ENCODE data around the gene DCST2.

The DCST2 gene

GRCh38 chr1:155015527-155016230 lies 17.9 kb downstream of the DCST2 start:
- H3K4me3 ChIP-seq (ENCODE audit: control insufficient read depth, low read depth, low read length) = no peak overlapping the region
- TF ChIP-seq CTCF (IDR thresholded peaks at IDR 0.05; ENCODE audit: control insufficient read depth, insufficient read depth, low read depth, low read length, missing control alignments) = no peak
- no peak for DNase-seq (ENCODE audit: low read depth)

DNA sequence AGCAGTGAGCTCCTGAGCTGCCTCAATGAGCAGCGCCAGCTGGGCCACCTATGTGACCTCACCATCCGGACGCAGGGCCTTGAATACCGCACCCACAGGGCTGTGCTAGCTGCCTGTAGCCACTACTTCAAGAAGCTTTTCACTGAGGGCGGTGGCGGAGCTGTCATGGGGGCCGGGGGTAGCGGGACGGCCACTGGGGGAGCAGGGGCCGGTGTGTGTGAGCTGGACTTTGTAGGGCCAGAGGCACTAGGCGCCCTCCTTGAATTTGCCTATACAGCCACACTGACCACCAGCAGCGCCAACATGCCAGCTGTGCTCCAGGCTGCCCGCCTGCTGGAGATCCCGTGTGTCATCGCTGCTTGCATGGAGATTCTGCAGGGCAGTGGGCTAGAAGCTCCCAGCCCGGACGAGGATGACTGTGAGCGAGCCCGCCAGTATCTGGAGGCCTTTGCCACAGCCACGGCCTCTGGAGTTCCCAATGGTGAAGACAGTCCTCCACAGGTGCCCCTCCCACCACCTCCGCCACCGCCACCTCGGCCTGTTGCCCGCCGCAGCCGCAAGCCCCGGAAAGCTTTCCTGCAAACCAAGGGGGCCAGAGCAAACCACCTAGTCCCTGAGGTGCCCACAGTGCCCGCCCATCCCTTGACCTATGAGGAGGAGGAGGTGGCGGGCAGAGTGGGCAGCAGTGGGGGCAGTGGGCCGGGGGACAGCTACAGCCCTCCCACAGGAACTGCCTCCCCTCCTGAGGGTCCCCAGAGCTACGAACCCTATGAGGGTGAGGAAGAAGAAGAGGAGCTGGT lies 18.7 kb downstream of the DCST2 start:
- no peak for DNase-seq (ENCODE audit: low read depth)
- H3K4me3 ChIP-seq (ENCODE audit: control insufficient read depth, low read depth, low read length) = no peak overlapping the region
- no peak for TF ChIP-seq CTCF (IDR thresholded peaks at IDR 0.05; ENCODE audit: control insufficient read depth, insufficient read depth, low read depth, low read length, missing control alignments)

- TF ChIP-seq CTCF (IDR thresholded peaks at IDR 0.05; ENCODE audit: control insufficient read depth, insufficient read depth, low read depth, low read length, missing control alignments) = no peak
- DNase-seq (ENCODE audit: low read depth) = no peak
- H3K4me3 ChIP-seq (ENCODE audit: control insufficient read depth, low read depth, low read length) = no peak overlapping the region
Measured at GRCh38 chr1:155013632-155014031, 19.9 kb downstream of the DCST2 start.

GRCh38 chr1:155012776-155013602 lies 20.6 kb downstream of the DCST2 start:
- no peak overlapping the region for H3K4me3 ChIP-seq (ENCODE audit: control insufficient read depth, low read depth, low read length)
- TF ChIP-seq CTCF (IDR thresholded peaks at IDR 0.05; ENCODE audit: control insufficient read depth, insufficient read depth, low read depth, low read length, missing control alignments) = no peak
- DNase-seq (ENCODE audit: low read depth) = no peak

DNA sequence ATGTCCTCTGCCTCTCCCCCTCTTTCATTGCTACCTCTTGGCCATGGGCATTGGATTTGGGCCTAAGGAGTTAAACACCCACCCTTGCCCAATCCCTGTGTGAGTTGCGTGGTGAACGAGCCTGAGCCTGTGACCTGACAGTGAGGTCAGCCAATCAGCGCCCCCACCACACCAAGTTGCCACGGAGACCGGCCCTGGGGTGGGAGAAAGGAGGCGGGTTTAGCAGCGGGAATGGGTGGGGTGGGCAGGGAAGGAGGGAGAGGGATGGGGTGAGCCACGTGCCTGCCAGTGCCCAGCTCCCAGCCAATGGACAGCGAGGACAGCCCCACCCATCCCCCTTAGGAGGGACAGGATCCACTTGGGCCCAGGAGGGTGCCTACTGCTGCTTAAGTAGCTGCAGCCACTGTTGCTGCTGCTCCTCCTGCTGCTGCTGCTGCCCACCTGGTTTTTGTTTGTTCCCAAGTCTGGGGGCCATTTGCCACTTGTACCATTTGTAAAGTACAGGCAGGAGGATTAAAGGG lies 21.5 kb downstream of the DCST2 start:
- no peak for DNase-seq (ENCODE audit: low read depth)
- TF ChIP-seq CTCF (IDR thresholded peaks at IDR 0.05; ENCODE audit: control insufficient read depth, insufficient read depth, low read depth, low read length, missing control alignments) = no peak
- H3K4me3 ChIP-seq (ENCODE audit: control insufficient read depth, low read depth, low read length) = no peak overlapping the region

DNA sequence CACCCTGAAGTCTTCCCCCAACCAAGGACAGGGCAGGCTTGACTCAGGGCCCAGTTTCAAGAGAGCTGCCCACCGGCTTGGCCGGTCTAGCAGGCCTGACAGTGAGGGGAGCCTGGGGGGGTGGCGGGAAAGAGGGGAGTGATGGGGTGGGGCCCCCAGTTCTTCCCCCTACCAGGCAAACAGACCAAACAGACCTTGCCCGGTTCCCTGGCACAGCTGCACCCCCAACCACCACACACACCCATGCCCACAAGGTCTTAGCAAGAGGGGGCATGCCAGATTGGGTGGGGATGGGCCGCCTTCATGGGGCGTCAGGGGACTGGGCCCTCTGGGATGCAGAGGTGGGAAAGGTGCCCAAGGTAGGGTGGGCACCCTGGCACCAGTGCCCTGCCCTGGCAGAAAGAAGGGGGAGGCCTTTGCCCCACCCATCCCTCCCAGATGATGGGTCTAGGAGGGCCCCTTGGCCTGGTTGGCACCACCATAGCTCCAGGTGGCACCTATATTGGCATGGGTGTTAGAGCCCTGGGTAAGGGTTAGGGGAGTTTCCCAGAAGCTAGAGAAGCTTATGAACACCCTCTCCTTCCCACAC lies 22.1 kb downstream of the DCST2 start:
- no peak overlapping the region for H3K4me3 ChIP-seq (ENCODE audit: control insufficient read depth, low read depth, low read length)
- TF ChIP-seq CTCF (IDR thresholded peaks at IDR 0.05; ENCODE audit: control insufficient read depth, insufficient read depth, low read depth, low read length, missing control alignments) = no peak
- no peak for DNase-seq (ENCODE audit: low read depth)
